Peyer's patch (tissue), 4 donors: ENCODE measurements around the gene PPP1CA.

Experiments used
- POLR2A ChIP-seq, 2 donors: fragments of 450-650 bp; IDR thresholded peaks; one replicate each; pipeline ENCODE4 v1.5.1; 2017; ENCODE audit warnings: antibody characterized with exemption in 2 of 2, mild to moderate bottlenecking in 2 of 2, moderate library complexity in 2 of 2
- TF ChIP-seq, protein P1 (sequence below), 6 experiments: fragments of 450-650 bp in 4 of 6; fragments of 200-600 bp in 2 of 6; sonication (generic) in 1 of 6; IDR thresholded peaks; one replicate each; pipeline ENCODE4 v1.5.1; 2017 to 2019; ENCODE audit warnings: antibody characterized with exemption in 6 of 6, mild to moderate bottlenecking in 3 of 6, moderate library complexity in 1 of 6

DNA sequence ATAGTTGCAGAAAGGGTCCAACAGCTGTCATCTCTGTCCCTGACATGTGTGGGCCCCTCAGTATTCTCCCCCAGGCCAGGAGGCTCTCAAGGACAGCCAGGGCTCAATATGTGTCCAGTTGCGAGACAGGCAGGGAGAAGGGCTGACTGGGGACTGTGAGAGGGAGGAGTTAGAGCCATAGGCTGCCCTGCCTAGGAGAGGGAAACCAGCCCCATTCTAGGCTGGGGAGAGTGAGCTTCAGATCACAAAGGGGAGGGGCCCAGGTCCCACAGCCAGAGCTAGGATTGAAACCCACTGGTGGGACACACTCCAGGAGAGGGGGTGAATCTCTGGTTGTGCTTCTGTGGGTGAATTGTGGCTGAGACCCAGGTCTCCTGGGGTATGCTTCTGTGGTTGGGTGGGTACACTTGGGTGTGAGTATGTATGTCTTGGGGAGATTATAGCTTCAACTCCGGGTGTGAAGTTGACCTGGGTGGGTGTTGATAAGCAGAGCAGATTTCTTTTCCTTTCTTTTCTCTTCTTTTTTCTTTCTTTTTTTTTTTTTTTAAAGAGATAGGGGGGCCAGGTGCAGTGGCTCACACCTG is 11.7 kb upstream of the PPP1CA start:
- no peak for TF ChIP-seq POLR2A (IDR thresholded peaks at IDR 0.05)
- TF ChIP-seq, protein P1, sequence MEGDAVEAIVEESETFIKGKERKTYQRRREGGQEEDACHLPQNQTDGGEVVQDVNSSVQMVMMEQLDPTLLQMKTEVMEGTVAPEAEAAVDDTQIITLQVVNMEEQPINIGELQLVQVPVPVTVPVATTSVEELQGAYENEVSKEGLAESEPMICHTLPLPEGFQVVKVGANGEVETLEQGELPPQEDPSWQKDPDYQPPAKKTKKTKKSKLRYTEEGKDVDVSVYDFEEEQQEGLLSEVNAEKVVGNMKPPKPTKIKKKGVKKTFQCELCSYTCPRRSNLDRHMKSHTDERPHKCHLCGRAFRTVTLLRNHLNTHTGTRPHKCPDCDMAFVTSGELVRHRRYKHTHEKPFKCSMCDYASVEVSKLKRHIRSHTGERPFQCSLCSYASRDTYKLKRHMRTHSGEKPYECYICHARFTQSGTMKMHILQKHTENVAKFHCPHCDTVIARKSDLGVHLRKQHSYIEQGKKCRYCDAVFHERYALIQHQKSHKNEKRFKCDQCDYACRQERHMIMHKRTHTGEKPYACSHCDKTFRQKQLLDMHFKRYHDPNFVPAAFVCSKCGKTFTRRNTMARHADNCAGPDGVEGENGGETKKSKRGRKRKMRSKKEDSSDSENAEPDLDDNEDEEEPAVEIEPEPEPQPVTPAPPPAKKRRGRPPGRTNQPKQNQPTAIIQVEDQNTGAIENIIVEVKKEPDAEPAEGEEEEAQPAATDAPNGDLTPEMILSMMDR (IDR thresholded peaks at IDR 0.05) = no peak
